ENCODE results near the gene LSM14A.

LSM14A gene

GRCh38 chr19:34235425-34235940 lies 63.2 kb downstream of the LSM14A start:
- Histone ChIP-seq H3K4me1 (ENCODE audit: control insufficient read depth, insufficient read depth, low read length) (peaks cover 14% of the 10 kb centered on the region), H3K9me3 (ENCODE audit: control insufficient read depth, insufficient read depth, low read depth, low read length) (no peaks in the 10 kb centered on the region), H3K36me3 (ENCODE audit: control insufficient read depth in 2 of 2, insufficient read depth in 1 of 2, low read length in 2 of 2) (peaks cover 17 to 40% of the 10 kb centered on the region in 2 experiments), H3K27ac (ENCODE audit: extremely low read depth, low read depth, low read length) (peak overlapping the region; percentile 35), H3K4me3 (ENCODE audit: low read depth, low read length) (no peak overlapping the region)
- ChIA-PET POLR2A (interaction anchor here (1.3 kb wide), 1 partner anchor 9 kb away, joined by 3 read pairs; no protein-coding TSS in a partner anchor), CTCF (interaction anchor here (1.4 to 1.8 kb wide), 2 partner anchors 15 to 139 kb away, joined by 3 to 7 read pairs; no protein-coding TSS in a partner anchor)
- TF ChIP-seq, protein P1, sequence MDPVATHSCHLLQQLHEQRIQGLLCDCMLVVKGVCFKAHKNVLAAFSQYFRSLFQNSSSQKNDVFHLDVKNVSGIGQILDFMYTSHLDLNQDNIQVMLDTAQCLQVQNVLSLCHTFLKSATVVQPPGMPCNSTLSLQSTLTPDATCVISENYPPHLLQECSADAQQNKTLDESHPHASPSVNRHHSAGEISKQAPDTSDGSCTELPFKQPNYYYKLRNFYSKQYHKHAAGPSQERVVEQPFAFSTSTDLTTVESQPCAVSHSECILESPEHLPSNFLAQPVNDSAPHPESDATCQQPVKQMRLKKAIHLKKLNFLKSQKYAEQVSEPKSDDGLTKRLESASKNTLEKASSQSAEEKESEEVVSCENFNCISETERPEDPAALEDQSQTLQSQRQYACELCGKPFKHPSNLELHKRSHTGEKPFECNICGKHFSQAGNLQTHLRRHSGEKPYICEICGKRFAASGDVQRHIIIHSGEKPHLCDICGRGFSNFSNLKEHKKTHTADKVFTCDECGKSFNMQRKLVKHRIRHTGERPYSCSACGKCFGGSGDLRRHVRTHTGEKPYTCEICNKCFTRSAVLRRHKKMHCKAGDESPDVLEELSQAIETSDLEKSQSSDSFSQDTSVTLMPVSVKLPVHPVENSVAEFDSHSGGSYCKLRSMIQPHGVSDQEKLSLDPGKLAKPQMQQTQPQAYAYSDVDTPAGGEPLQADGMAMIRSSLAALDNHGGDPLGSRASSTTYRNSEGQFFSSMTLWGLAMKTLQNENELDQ (tag by site-specific recombination; IDR thresholded peaks at IDR 0.05; ENCODE audit: low read depth) = no peak
- TF ChIP-seq, protein P2, sequence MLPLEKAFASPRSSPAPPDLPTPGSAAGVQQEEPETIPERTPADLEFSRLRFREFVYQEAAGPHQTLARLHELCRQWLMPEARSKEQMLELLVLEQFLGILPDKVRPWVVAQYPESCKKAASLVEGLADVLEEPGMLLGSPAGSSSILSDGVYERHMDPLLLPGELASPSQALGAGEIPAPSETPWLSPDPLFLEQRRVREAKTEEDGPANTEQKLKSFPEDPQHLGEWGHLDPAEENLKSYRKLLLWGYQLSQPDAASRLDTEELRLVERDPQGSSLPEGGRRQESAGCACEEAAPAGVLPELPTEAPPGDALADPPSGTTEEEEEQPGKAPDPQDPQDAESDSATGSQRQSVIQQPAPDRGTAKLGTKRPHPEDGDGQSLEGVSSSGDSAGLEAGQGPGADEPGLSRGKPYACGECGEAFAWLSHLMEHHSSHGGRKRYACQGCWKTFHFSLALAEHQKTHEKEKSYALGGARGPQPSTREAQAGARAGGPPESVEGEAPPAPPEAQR (tag by site-specific recombination; IDR thresholded peaks at IDR 0.05) = no peak
- TF ChIP-seq ZNF302 (tag by site-specific recombination; IDR thresholded peaks at IDR 0.05; ENCODE audit: low read depth) (no peak), ZBTB21 (tag by site-specific recombination; IDR thresholded peaks at IDR 0.05) (no peak), ZNF239 (tag by site-specific recombination; IDR thresholded peaks at IDR 0.05) (no peak), INSM2 (tag by site-specific recombination; IDR thresholded peaks at IDR 0.05) (no peak), KLF10 (tag by site-specific recombination; IDR thresholded peaks at IDR 0.05) (no peak), ZNF2 (tag by site-specific recombination; IDR thresholded peaks at IDR 0.05) (no peak), ZNF580 (tag by site-specific recombination; IDR thresholded peaks at IDR 0.05) (peak; percentile 79; the same call in 1 of the 2 replicates), YY2 (tag by site-specific recombination; IDR thresholded peaks at IDR 0.05) (no peak), HOXA7 (CRISPR knock-in tag; IDR thresholded peaks at IDR 0.05; ENCODE audit: borderline replicate concordance) (no peak), ZNF280D (tag by site-specific recombination; IDR thresholded peaks at IDR 0.05) (peak; percentile 69; the same call in 1 of the 2 replicates), ZNF146 (tag by site-specific recombination; IDR thresholded peaks at IDR 0.05) (peak; percentile 100), ZNF24 (tag by site-specific recombination; IDR thresholded peaks at IDR 0.05) (no peak), ZNF571 (tag by site-specific recombination; IDR thresholded peaks at IDR 0.05) (no peak), GLI4 (tag by site-specific recombination; IDR thresholded peaks at IDR 0.05) (no peak)
- TF ChIP-seq, protein P3, sequence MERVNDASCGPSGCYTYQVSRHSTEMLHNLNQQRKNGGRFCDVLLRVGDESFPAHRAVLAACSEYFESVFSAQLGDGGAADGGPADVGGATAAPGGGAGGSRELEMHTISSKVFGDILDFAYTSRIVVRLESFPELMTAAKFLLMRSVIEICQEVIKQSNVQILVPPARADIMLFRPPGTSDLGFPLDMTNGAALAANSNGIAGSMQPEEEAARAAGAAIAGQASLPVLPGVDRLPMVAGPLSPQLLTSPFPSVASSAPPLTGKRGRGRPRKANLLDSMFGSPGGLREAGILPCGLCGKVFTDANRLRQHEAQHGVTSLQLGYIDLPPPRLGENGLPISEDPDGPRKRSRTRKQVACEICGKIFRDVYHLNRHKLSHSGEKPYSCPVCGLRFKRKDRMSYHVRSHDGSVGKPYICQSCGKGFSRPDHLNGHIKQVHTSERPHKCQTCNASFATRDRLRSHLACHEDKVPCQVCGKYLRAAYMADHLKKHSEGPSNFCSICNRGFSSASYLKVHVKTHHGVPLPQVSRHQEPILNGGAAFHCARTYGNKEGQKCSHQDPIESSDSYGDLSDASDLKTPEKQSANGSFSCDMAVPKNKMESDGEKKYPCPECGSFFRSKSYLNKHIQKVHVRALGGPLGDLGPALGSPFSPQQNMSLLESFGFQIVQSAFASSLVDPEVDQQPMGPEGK (tag by site-specific recombination; IDR thresholded peaks at IDR 0.05) = no peak
